A172 (cell line): ENCODE results near the gene HCN3. TPM values are rescaled to one million over a fixed set of nuclear protein-coding genes. Genes with fewer than 3 reads are reported as not detected.
"Not testable (repeated sequence)": the region's sequence is repeated elsewhere in the genome, so short reads cannot be mapped to it uniquely, and the experiment has no call there.

Experiments
- DNase-seq: peaks from one replicate; pipeline ENCODE4 v3.0.0-alpha.2; 2015; ENCODE audit warnings: low spot score
- total RNA-seq: library from RNA; depleted of rRNA; stranded (reverse); fragments of >200 nt; shearing (Covaris generic); gene quantifications from 2 replicates; pipeline ENCODE4 v1.2.3, GENCODE V29; 2014

Gene HCN3
- total RNA-seq, 1 experiment from 2014 or later: 1.0 TPM

- no peak for DNase-seq
These were observed 7.2 kb downstream of the HCN3 start for GRCh38 chr1:155284476-155284875.

DNA sequence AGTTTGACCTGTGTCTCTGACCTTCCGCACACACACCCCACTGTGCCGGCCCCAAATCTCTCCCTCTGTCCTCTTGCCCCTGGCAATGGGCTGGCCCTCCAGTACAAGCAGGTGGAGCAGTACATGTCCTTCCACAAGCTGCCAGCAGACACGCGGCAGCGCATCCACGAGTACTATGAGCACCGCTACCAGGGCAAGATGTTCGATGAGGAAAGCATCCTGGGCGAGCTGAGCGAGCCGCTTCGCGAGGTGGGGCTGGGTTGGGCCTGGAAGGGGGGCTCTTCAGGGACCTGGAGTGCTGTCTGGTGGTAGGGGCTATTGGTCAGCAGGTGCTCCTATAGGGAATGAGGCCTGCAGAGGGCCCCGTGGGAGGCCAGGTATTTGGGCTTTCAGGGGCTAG lies 7.8 kb downstream of the HCN3 start:
- DNase-seq: no peak

DNA sequence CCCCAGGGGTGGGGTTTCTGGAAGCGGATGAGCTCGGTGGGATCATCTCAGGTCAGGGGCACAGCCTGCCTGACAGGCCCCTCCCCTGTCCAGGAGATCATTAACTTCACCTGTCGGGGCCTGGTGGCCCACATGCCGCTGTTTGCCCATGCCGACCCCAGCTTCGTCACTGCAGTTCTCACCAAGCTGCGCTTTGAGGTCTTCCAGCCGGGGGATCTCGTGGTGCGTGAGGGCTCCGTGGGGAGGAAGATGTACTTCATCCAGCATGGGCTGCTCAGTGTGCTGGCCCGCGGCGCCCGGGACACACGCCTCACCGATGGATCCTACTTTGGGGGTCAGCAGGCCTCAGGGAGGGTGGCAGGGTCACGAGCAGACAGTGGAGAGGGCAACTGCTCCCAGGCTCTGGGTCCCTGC lies 8.4 kb downstream of the HCN3 start:
- no peak for DNase-seq

GRCh38 chr1:155286544-155286943 lies 9.3 kb downstream of the HCN3 start:
- no peak for DNase-seq

DNA sequence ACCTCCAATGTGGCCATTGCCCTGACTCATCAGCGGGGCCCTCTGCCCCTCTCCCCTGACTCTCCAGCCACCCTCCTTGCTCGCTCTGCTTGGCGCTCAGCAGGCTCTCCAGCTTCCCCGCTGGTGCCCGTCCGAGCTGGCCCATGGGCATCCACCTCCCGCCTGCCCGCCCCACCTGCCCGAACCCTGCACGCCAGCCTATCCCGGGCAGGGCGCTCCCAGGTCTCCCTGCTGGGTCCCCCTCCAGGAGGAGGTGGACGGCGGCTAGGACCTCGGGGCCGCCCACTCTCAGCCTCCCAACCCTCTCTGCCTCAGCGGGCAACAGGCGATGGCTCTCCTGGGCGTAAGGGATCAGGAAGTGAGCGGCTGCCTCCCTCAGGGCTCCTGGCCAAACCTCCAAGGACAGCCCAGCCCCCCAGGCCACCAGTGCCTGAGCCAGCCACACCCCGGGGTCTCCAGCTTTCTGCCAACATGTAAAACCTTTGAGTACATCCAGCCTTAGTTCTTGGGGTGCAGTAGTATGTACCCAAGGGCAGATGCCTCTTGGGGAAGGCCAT lies 10.8 kb downstream of the HCN3 start:
- DNase-seq: no peak

DNA sequence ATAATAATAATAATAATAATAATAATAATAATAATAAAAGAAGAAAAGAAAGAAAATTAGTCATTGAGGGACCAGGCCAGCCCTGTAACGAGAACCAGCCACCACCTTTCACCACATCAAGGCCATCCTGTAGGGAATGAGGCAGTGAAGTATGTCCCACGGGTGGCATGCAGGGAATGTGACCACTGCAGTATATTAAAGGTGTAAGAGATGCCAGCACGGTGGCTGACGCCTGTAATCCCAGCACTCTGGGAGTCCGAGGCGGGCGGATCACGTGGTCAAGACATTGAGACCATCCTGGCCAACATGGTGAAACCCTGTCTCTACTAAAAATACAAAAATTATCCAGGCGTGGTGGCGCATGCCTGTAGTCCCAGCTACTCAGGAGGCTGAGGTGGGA lies 13.7 kb downstream of the HCN3 start:
- DNase-seq: not testable (repeated sequence)

DNA sequence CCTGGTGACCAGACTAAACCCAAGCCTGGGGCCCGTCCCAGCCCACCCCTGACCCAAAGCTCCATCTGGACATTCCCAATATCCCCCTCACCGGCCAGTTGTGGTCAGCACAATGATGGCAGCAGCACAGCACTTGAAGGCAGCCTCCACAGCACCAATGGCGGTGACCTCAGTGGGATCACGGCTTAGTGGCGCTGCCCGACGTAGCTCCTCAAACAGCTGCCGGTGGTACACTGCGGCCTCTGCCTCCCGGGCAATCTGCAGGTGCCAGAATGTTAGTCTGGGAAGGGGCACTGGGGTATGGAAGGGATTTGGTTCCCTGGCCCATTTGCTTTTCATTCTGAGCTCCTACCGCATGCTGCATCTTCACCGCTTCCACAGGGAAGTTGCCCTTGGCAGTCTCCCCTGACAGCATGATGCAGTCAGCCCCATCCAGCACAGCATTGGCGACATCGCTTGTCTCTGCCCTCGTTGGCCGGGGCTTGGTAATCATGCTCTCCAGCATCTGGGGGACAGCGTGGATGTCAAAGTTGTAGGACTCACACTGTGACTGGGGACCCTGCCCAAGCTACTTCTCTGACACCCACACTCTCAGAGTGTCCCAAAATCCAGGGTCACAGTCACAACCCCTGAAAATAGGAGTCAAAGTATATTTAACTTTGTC lies 16.0 kb downstream of the HCN3 start:
- DNase-seq: no peak

DNA sequence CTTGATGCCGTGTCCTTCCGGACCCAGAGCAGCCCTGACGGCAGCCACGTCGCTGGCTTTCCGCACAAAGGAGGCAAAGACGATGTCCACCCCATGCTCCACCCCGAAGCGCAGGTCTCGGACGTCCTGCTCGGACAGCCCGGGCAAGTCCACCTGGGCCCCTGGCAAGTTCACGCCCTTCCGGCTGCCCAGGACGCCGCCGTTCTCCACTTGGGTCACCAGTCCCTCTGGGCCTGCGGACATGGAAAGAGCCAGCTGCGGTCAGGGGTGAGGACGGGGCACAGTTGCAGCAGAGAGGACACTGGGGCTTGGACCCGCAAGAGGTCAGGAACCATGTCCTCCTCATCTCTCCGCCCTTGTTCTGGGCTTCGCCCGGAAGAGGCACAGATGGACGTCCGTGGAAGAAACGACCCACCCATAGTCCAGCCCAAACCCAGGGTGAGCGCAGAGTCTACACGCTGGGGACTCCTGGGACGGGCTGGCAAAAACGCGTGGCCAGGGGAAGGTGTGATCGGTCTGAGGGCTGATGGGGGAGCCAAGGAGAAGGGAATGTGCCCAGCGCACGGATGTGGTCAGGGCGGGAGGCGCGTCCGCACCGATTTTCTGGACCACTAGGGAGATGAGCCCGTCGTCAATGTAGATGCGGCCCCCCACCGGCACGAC lies 17.4 kb downstream of the HCN3 start:
- no peak for DNase-seq

DNA sequence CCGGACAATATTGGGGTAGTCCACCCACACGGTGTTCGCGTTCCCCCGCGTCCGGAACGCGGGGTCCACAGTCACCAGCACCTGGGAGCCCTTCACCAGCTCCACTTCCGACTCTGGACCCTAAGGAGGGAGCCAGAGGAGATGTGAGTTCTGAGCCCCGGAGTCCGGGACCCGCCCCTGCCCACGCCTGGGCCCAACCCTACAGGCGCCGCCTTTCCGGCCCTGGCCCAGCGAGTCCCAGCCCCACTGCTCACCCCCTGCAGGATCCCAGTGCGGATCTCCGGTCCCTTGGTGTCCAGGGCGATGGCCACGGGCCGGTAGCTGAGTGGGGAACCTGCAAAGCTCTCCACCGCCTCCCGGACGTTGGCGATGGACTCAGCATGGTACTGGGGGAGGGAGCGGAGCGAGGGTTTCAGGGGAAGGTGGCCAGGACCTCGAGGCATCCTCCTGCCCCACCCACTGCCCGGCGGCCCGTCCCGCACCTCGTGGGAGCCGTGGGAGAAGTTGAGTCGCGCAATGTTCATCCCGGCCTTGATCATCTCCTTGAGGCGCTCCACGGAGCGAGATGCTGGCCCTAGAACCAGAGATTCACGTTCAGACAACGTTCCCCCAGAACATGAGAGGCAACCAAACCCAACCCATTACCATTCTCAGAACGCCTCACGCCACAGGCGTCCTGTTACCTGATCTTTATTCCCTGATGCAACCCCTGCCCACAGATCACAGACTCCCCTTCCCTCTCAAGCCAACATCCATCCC lies 18.1 kb downstream of the HCN3 start:
- DNase-seq: no peak

- no peak for DNase-seq
These were observed 18.6 kb downstream of the HCN3 start for GRCh38 chr1:155295942-155296267.

DNA sequence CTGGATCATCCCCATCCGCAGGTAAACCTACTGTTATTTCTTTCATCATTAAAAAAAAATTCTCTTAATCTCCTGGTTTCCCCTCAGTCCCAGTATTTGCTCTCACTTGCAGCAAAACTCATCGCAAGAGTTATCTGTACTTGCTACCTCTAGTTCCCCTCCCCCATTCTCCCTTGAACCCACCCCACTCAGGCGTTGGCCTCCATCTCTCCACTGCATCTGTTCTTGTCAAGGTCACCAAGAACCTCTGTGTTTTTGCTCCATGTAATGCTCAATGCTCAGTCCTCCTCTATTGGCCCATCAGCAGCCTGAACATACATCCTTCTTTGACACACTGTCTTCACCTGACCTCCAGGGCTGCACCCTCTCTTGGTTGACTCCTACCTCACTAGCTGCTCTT lies 19.4 kb downstream of the HCN3 start:
- DNase-seq: no peak

GRCh38 chr1:155297384-155297783 lies 20.1 kb downstream of the HCN3 start:
- DNase-seq: no peak

GRCh38 chr1:155300024-155300423 lies 22.8 kb downstream of the HCN3 start:
- no peak for DNase-seq

- DNase-seq: no peak
These were observed 23.5 kb downstream of the HCN3 start for GRCh38 chr1:155300553-155301329.

DNA sequence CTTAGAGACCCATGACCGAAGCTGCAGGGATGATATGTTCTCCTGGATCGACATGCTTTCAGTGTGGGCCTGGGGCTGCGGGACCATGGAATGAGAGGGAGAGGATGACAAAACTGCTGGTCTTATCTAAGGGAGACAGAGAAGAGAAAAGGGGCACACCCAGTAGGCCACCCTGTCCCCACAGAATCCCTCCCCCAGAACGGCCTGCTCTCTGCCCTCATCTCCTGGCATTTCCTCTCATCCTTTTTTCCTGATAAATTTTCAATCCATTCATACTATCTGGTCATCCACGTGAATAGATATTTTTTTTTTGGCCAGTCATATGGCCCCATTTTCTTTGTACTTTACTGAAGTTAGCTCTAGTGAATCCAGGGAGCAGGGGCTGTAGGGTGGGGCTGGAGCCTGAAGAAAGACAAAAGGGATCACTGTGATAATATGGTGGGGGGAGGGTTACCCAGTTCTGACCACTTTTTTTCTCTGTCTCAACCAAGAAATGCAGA lies 24.1 kb downstream of the HCN3 start, which contains the start of gene PKLR:
Gene PKLR, minus strand, starts transcription at position 97 of the 500 bp plus-strand sequence. Its CDS starts 43 bp downstream, at position 54.
- no peak for DNase-seq

- DNase-seq: no peak
These were observed 27.3 kb downstream of the HCN3 start for GRCh38 chr1:155304558-155305063.

DNA sequence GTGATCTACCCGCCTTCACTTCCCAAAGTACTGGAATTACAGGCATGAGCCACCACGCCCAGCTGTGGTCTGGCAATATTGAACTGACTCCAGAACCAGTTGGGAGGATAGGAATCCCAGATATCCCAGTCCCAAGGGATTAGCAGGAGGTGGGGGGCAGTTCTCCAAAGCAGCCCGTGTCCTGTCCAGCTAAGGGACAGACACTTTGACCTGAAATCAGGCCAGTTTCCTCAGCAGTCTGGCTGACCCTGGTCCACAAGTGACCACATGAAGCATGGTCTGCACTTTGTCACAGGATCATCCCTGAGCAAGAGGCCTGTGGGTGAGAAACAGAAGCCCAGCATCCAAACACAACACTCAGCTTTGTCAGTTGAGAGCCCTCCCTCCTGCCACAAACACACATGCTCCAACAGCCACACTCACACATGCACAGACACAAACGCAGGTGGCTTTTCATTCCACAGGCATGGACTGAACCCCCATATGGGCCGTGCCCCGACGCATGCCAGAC lies 28.7 kb downstream of the HCN3 start:
- DNase-seq: peak; percentile 62

GRCh38 chr1:155307247-155307740 lies 30.0 kb downstream of the HCN3 start:
- DNase-seq: peak; percentile 55

GRCh38 chr1:155308493-155309422 lies 31.5 kb downstream of the HCN3 start, which contains the start of gene FDPS:
FDPS (plus strand) TSS chr1:155308866; CDS start chr1:155309790, 924 bp downstream.
- peak; percentile 100 for DNase-seq
